ENCODE measurements around the gene GSE1.

The GSE1 gene

DNA sequence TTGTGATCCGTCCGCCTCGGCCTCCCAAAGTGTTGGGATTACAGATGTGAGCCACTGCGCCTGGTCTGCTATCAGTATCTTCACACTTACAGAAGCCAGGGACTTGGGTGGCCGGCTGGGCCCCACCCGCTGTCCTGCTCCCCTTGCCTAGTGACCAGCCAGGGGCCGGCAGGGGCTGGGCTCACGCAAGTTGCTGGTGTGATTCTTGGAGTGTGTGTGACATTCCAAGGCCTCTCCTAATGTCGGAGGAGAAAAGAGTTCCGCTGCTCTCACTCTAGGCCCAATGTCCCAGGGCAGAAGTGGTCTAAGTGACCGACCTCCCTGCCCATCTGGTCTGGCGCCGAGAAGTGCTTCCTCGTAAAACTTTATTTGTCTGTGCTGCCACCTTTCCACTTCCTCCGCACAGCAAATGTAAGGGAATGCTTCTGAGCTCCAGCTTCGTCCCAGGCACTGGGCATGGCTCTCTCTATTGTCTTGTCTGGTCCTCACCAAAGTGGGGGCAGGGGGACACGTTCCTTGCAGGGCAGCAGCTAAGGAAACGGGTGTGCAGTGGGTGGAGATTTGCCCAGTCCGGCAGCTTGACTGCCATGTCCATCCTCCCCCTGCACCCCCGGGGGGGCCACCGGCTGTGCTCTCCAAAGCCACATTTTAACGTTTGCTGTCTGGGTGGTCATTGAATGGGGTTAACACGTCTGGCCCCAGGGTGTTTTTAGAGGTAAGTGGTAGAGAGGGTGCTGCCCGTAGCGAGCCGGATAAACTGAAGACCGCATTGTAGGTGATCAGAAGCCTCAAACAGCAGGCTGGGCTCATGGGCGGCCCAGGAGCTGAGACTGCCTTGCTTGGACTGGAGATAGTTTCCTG, 7.8 kb upstream of the GSE1 start:
- DNase-seq (ENCODE audit: low spot score) (no peak), FAIRE-seq (no peak)

GRCh38 chr16:85605912-85606841, 6.9 kb upstream of the GSE1 start:
- no peak for DNase-seq (ENCODE audit: low spot score)
- FAIRE-seq: no peak

GRCh38 chr16:85606904-85607303, 6.2 kb upstream of the GSE1 start:
- DNase-seq (ENCODE audit: low spot score): no peak
- FAIRE-seq: no peak

DNA sequence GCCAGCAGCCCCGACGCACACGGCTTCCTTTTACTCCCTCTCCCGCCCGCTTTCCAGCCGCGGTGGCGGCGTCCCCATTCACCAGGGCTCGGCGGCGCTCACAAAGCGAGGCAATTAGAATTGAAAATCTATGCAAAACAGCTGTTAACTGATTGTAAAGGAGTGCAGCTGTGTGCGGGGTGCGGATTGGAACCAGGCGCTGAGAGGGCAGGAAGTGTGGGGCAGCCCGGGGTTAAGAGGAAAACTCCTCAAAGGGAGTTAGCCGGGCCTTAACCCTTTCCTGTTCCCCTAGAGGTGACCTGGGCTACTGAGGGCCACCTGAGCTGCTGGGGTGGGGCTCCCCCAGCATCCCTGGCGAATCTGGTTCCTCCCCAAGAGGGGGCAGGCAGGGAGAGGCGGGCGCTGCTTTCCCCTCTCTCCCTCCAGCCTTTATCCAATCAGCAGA, 5.8 kb upstream of the GSE1 start:
- no peak for DNase-seq (ENCODE audit: low spot score)
- FAIRE-seq: no peak

DNA sequence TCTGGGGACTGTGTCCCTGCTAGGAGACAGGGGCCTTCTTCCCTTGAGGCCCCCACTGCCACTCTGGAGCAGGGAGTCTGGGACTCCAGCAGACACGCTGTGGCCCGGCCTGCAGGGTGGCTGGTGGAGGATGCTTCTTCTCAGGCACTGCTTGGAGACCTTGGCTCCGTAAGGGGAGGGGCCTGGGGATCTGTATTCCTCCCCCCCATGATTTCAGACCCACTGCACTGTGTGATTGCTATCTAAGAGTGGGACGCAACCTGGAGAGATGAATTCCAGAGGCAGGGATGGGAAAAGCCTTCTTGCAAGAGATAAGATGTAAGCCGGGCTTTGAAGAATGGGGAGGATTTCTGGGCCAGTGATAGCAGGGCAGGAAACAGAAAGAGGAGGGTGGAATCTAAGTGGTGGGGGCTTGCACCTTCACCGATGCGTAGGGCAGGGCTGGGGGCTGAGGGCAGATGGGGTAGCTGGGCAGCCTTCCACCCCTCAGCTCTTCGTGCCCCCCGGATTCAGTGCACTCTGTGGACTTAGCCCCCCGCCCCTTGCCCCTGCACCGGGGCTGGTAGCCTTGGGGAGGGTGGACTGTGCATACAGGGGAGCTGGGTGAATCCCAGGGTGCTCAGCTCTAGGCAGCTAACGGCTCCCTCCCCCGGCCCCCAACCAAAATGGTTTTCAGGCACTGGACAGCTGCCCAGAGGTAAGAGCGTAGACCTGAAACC, 5.2 kb upstream of the GSE1 start:
- FAIRE-seq: no peak
- no peak for DNase-seq (ENCODE audit: low spot score)

GRCh38 chr16:85608515-85608885, 4.6 kb upstream of the GSE1 start:
- no peak for FAIRE-seq
- DNase-seq (ENCODE audit: low spot score): no peak

GRCh38 chr16:85608887-85609286, 4.2 kb upstream of the GSE1 start:
- FAIRE-seq (no peak), DNase-seq (ENCODE audit: low spot score) (no peak)

DNA sequence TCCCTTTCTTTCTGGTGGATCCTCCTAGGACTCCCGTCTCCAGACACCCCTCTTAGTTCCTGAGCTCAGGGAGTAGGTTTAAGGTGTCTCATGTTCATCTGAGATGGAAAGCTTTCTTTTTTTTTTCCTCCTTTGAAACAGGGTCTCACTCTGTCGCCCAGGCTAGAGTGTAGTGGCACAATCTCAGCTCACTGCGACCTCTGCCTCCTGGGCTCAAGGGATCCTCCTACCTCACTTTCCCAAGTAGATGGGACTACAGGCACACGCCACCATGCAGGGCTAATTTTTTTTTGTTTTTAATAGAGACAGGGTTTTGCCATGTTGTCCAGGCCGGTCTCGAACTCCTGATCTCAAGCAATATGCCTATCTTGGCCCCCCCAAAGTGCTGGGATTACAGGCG, 3.6 kb upstream of the GSE1 start:
- DNase-seq (ENCODE audit: low spot score): no peak
- no peak for FAIRE-seq

GRCh38 chr16:85610059-85610445, 3.1 kb upstream of the GSE1 start:
- no peak for FAIRE-seq
- DNase-seq (ENCODE audit: low spot score): no peak

- no peak for FAIRE-seq
These were observed 2.5 kb upstream of the GSE1 start for GRCh38 chr16:85610446-85611193.

GRCh38 chr16:85611194-85611443, 2.0 kb upstream of the GSE1 start:
- FAIRE-seq: no peak
- no peak for DNase-seq (ENCODE audit: low spot score)

More at GRCh38 chr16:85610446-85611193, 2.5 kb upstream of the GSE1 start:
- peak; percentile 75 for DNase-seq (ENCODE audit: low spot score)

GRCh38 chr16:85611444-85612190, 1.5 kb upstream of the GSE1 start:
- FAIRE-seq (no peak), DNase-seq (ENCODE audit: low spot score) (peak; percentile 63)

DNA sequence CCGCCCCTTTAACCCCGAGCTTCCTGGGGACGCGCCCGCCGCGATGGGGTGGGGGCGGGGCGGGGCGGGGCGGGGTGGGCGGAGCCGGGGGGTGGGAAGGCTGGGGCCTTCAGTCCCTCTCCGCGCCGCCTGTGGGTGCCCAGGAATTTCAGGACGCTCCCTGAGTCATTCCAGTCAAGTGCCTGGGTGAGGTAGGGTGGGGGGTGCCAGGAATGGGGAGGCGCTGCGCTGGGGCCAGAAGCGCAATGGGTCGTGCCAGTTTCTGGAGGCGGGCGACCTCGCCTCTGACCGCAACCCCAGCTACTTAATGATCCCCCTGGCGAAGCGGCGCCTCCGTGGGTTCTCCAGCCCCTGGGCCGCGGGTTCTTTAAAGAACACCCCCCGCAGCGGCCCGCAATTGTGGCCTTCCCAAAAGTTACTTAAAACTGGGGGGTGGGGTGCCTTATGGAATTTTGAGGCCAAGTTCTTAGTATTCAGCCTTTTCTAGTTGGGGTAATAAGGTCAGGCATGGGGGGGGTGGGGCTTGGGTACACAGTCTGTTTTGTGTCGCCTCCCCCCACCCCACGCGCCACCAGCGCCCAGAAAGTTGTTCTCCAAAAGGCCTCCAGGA, 826 bp upstream of the GSE1 start:
- peak; percentile 72 for FAIRE-seq
- peak; percentile 92 for DNase-seq (ENCODE audit: low spot score)

GRCh38 chr16:85613604-85614337, 649 bp downstream of the GSE1 start:
- DNase-seq (ENCODE audit: low spot score) (peak; percentile 41), FAIRE-seq (no peak)

- no peak for DNase-seq (ENCODE audit: low spot score)
- no peak for FAIRE-seq
These were observed 1.4 kb downstream of the GSE1 start for GRCh38 chr16:85614338-85615013.

DNA sequence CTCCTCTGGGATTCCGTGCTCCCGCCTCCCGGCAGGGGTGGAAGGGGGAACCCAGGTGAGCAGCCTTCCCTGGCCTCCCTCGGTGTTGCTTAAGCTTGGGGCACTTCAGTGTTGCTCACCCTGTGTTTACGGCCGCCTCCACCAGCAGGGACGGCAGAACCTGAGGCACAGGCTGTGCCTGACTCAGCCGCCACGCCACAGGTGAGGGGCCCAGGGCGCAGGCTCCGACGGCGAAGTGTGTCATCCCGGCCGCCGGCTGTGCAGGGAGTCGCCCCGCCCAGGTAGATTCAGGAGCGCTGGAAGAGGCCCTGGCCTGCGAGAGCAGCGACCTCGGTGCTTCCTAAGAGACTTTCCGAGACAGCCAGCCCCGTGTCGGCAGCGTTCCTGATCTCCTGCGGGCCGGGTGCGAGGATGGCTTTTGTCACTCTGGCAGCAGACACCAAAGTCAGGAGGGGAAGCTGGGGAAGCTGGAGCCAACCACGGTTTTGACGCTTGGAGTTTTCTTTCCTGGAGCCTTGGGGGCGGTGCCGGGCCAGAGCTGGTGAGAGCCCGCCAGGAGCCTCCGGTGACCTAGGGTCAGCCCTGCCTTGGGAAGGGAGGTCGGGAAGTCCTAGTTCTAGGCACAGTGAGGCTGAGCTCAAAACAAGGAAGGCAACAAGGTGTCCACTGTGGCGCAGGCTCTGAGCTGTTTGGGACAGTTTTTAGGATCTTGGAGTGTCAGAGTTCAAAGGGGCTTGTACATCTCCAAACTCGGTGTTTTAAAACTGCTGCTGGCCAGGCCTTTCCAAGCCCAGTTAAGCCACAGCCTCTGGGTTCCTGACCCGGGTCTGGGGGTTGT, 2.1 kb downstream of the GSE1 start:
- DNase-seq (ENCODE audit: low spot score): peak; percentile 67
- FAIRE-seq: no peak

DNA sequence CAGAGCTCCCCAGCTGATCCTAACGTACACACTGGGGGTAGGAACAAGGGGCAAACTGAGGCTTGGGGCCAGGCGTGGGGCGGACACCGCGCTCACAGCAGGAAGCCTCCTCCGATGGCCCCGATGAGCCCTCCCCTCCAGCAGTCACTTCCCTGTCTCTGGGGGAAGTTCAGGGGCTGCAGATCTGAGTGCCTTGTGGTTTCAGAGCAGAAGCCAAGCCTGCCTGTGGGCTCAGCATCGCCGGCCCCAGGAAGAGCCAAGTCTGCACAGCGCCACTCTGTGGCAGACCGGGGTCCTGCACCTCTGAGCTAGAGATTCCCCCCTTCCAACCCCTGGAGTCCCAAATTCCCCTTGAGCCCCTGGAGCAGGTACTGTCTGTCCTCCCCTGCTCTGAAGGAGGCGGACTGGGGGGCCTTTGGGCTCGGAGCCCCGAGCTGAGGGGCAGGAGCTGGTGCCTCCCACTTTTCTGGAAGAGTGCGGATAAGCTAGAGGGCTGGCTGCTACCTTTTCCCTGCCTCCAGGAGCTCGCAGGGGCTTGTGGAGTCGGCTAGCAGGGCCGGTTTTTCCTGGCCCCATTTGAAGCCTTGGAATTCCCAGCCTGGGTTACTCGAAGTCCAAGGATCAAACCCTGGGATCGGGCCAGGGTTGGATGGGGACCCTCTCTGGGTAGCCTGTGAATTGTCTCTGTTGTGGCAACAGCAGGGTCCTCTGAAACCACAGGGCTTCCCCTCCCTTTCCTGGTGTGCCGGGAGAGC, 2.9 kb downstream of the GSE1 start:
- FAIRE-seq: no peak
- DNase-seq (ENCODE audit: low spot score): peak; percentile 71

All from RCC 7860 (cell line).